PC-3 (cell line): ENCODE results near the gene ASB13. TPM values are rescaled to one million over a fixed set of nuclear protein-coding genes. Genes with fewer than 3 reads are reported as not detected.

Experiments
- ATAC-seq: fragments of 200-7000 bp; cut with Tn5 transposase; 2 replicates; pipeline ENCODE4 v1.9.1; 2020; ENCODE audit warnings: mild to moderate bottlenecking, moderate library complexity
- BruUV-seq: library from RNA; stranded (reverse); fragments of 400-500 nt; replicated peaks from 2 replicates; lab custom pipeline; 2021; lab: Mats Ljungman, UMichigan
- CTCF ChIA-PET: fragments of 300-600 bp; sonication (Branson Sonifier 250); formaldehyde crosslinking; loops from one replicate; lab custom pipeline; 2022; ENCODE audit warnings: antibody characterized with exemption; lab: Charles Lee
- POLR2A ChIA-PET: fragments of 300-600 bp; sonication (Branson Sonifier 250); formaldehyde crosslinking; loops from one replicate; lab custom pipeline; 2022; ENCODE audit warnings: antibody characterized with exemption; ENCODE audit not compliant: unreplicated experiment; lab: Charles Lee
- DNase-seq: peaks from one replicate; pipeline ENCODE4 v3.0.0-alpha.2; 2015
- H2AFZ ChIP-seq: fragments of 300-600 bp; sonication (generic); 2 replicates; pipeline ENCODE4 v1.6.0; 2016; ENCODE audit warnings: antibody characterized with exemption, low read length
- H3F3A ChIP-seq: fragments of 300-600 bp; sonication (generic); one replicate; pipeline ENCODE4 v1.6.0; 2017; ENCODE audit warnings: antibody characterized with exemption, low read length, control low read depth, mild to moderate bottlenecking; ENCODE audit not compliant: unreplicated experiment
- H3K27ac ChIP-seq: fragments of 300-600 bp; sonication (generic); 2 replicates; pipeline ENCODE4 v1.5.1; 2016; ENCODE audit warnings: mild to moderate bottlenecking, low read length
- H3K27me3 ChIP-seq: fragments of 300-600 bp; sonication (generic); 2 replicates; pipeline ENCODE4 v1.6.1; 2016; ENCODE audit warnings: low read length, mixed read lengths
- H3K36me3 ChIP-seq: fragments of 300-600 bp; sonication (generic); 2 replicates; pipeline ENCODE4 v1.6.1; 2016; ENCODE audit warnings: low read depth, mixed run types, low read length, mixed read lengths
- H3K4me1 ChIP-seq: fragments of 300-600 bp; sonication (generic); 2 replicates; pipeline ENCODE4 v1.5.1; 2016; ENCODE audit warnings: low read length; ENCODE audit not compliant: insufficient read depth
- H3K4me2 ChIP-seq: fragments of 300-600 bp; sonication (generic); 2 replicates; pipeline ENCODE4 v1.6.0; 2016; ENCODE audit warnings: low read length
- H3K4me3 ChIP-seq: fragments of 300-600 bp; sonication (generic); 2 replicates; pipeline ENCODE4 v1.5.1; 2016; ENCODE audit warnings: mild to moderate bottlenecking, low read length, mixed read lengths
- H3K79me2 ChIP-seq: fragments of 300-600 bp; sonication (generic); 2 replicates; pipeline ENCODE4 v1.6.1; 2017; ENCODE audit warnings: low read length, mixed read lengths
- H3K9ac ChIP-seq: fragments of 300-600 bp; sonication (generic); 2 replicates; pipeline ENCODE4 v1.6.0; 2016; ENCODE audit warnings: mild to moderate bottlenecking, low read length
- H3K9me2 ChIP-seq: fragments of 300-600 bp; sonication (generic); replicated peaks from 2 replicates; pipeline ENCODE4 v1.6.1; 2016; ENCODE audit warnings: mixed run types, low read length, mixed read lengths
- H3K9me3 ChIP-seq: fragments of 300-600 bp; sonication (generic); 2 replicates; pipeline ENCODE4 v1.6.1; 2016; ENCODE audit warnings: low read length, mixed read lengths
- H4K20me1 ChIP-seq: fragments of 300-600 bp; sonication (generic); 2 replicates; pipeline ENCODE4 v1.6.1; 2016; ENCODE audit warnings: low read length, mixed read lengths
- EZH2 ChIP-seq: fragments of 300-600 bp; sonication (generic); IDR thresholded peaks from one replicate; pipeline ENCODE4 v1.6.1; 2017; ENCODE audit warnings: antibody characterized with exemption, mild to moderate bottlenecking, low read length; ENCODE audit not compliant: unreplicated experiment
- EZH2phosphoT487 ChIP-seq: fragments of 300-600 bp; sonication (generic); IDR thresholded peaks from 2 replicates; pipeline ENCODE4 v1.6.1; 2018; ENCODE audit warnings: mild to moderate bottlenecking, antibody characterized with exemption, low read length, borderline replicate concordance
- intact Hi-C: fragments of 100-400 bp; cut with micrococcal nuclease; formaldehyde crosslinking; loops from 2 replicates; pipeline ENCODE4 v1.9.0; 2023
- total RNA-seq: library from RNA; depleted of rRNA; stranded (reverse); fragments of >200 nt; gene quantifications from 2 replicates; pipeline ENCODE4 v1.2.3, GENCODE V29; 2014
- TF ChIP-seq, protein P1 (sequence below): fragments of 300-600 bp; sonication (generic); conservative IDR thresholded peaks from 2 replicates; pipeline ENCODE4 v1.5.1; 2017; ENCODE audit warnings: antibody characterized with exemption, low read depth, mild to moderate bottlenecking, low read length

The ASB13 gene
- total RNA-seq, 1 experiment from 2014 or later: 6.6 TPM

- H3K27ac ChIP-seq: no peak overlapping the region
- POLR2A ChIA-PET: no interaction called here
Measured at GRCh38 chr10:5618829-5619228, 47.6 kb downstream of the ASB13 start.

GRCh38 chr10:5618042-5618441, 48.4 kb downstream of the ASB13 start:
- no peaks in the 10 kb centered on the region for H4K20me1 ChIP-seq
- no peaks in the 10 kb centered on the region for H3K9me2 ChIP-seq
- POLR2A ChIA-PET: interaction anchor here (0.5 kb wide), 1 partner anchor 829 kb away, joined by 9 read pairs; no protein-coding TSS in a partner anchor
- no peak overlapping the region for H3K4me2 ChIP-seq
- H3K27ac ChIP-seq: no peak overlapping the region
- H3K4me1 ChIP-seq: peaks cover 37% of the 10 kb centered on the region
- no peak for DNase-seq
- H3K9ac ChIP-seq: no peak overlapping the region
- no peaks in the 10 kb centered on the region for H3K9me3 ChIP-seq
- BruUV-seq: no TSS peak
- no peaks in the 10 kb centered on the region for H3K36me3 ChIP-seq
- no peaks in the 10 kb centered on the region for H3K27me3 ChIP-seq
- CTCF ChIA-PET: no interaction called here
- no peak overlapping the region for H2AFZ ChIP-seq
- no peaks in the 10 kb centered on the region for H3K79me2 ChIP-seq
- no peaks in the 10 kb centered on the region for H3F3A ChIP-seq
- intact Hi-C loops: no loop called here
- TF ChIP-seq EZH2phosphoT487 (no peak), EZH2 (no peak)
- TF ChIP-seq, protein P1, sequence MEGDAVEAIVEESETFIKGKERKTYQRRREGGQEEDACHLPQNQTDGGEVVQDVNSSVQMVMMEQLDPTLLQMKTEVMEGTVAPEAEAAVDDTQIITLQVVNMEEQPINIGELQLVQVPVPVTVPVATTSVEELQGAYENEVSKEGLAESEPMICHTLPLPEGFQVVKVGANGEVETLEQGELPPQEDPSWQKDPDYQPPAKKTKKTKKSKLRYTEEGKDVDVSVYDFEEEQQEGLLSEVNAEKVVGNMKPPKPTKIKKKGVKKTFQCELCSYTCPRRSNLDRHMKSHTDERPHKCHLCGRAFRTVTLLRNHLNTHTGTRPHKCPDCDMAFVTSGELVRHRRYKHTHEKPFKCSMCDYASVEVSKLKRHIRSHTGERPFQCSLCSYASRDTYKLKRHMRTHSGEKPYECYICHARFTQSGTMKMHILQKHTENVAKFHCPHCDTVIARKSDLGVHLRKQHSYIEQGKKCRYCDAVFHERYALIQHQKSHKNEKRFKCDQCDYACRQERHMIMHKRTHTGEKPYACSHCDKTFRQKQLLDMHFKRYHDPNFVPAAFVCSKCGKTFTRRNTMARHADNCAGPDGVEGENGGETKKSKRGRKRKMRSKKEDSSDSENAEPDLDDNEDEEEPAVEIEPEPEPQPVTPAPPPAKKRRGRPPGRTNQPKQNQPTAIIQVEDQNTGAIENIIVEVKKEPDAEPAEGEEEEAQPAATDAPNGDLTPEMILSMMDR: no peak
- H3K4me3 ChIP-seq: no peak overlapping the region
- no peak for ATAC-seq

More at GRCh38 chr10:5618829-5619228, 47.6 kb downstream of the ASB13 start:
- TF ChIP-seq, protein P1: no peak
- TF ChIP-seq EZH2phosphoT487 (no peak), EZH2 (no peak)
- intact Hi-C loops: no loop called here
- Histone ChIP-seq H3K4me2 (no peak overlapping the region), H3K9me3 (no peaks in the 10 kb centered on the region), H3K79me2 (no peaks in the 10 kb centered on the region), H3K9me2 (no peaks in the 10 kb centered on the region), H3K9ac (no peak overlapping the region), H3K36me3 (no peaks in the 10 kb centered on the region), H4K20me1 (no peaks in the 10 kb centered on the region), H3K27me3 (no peaks in the 10 kb centered on the region), H3K4me1 (peaks cover 32% of the 10 kb centered on the region), H2AFZ (no peak overlapping the region), H3K4me3 (no peak overlapping the region), H3F3A (no peaks in the 10 kb centered on the region)
- BruUV-seq: no TSS peak
- CTCF ChIA-PET: no interaction called here
- DNase-seq: no peak
- no peak for ATAC-seq

DNA sequence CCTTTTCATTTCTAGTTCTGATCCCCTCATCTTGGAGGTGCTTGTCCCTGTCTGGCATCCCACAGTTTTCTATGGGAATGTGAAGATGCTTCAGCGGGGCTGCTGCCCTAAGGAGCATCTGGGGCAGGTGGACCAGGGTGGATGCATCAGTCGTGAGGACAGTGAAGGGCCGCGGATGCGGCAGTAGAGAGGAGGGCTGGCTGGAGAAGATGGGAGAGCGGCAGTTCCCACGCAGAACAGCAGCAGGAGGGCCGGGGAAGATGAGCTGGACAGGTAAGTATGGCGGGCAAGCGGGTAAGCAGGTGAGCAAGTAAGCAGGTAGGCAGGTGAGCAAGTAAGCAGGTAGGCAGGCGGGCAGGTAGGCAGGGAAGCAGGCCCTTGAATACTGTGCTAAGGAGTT, 48.9 kb downstream of the ASB13 start:
- no peaks in the 10 kb centered on the region for H3K79me2 ChIP-seq
- no peaks in the 10 kb centered on the region for H4K20me1 ChIP-seq
- BruUV-seq: no TSS peak
- H3K4me2 ChIP-seq: no peak overlapping the region
- H2AFZ ChIP-seq: no peak overlapping the region
- no peak for TF ChIP-seq EZH2phosphoT487
- TF ChIP-seq, protein P1: no peak
- TF ChIP-seq EZH2: no peak
- H3K9me2 ChIP-seq: no peaks in the 10 kb centered on the region
- no peaks in the 10 kb centered on the region for H3K36me3 ChIP-seq
- no peak overlapping the region for H3K4me3 ChIP-seq
- H3F3A ChIP-seq: no peaks in the 10 kb centered on the region
- DNase-seq (no peak), ATAC-seq (no peak)
- CTCF ChIA-PET: no interaction called here
- intact Hi-C loops: no loop called here
- H3K4me1 ChIP-seq: peaks cover 37% of the 10 kb centered on the region
- no peaks in the 10 kb centered on the region for H3K9me3 ChIP-seq
- no peak overlapping the region for H3K27ac ChIP-seq
- POLR2A ChIA-PET: no interaction called here
- H3K27me3 ChIP-seq: no peaks in the 10 kb centered on the region
- H3K9ac ChIP-seq: no peak overlapping the region
